Peyer's patch (tissue), 4 donors: ENCODE results near the gene RAB7B.

Experiments
- CTCF ChIP-seq, 6 experiments: fragments of 450-650 bp in 4 of 6; fragments of 200-600 bp in 2 of 6; sonication (generic) in 1 of 6; IDR thresholded peaks; one replicate each; pipeline ENCODE4 v1.5.1; 2017 to 2019; ENCODE audit warnings: antibody characterized with exemption in 6 of 6, mild to moderate bottlenecking in 3 of 6, moderate library complexity in 1 of 6
- POLR2A ChIP-seq, 2 donors: fragments of 450-650 bp; IDR thresholded peaks; one replicate each; pipeline ENCODE4 v1.5.1; 2017; ENCODE audit warnings: antibody characterized with exemption in 2 of 2, mild to moderate bottlenecking in 2 of 2, moderate library complexity in 2 of 2

DNA sequence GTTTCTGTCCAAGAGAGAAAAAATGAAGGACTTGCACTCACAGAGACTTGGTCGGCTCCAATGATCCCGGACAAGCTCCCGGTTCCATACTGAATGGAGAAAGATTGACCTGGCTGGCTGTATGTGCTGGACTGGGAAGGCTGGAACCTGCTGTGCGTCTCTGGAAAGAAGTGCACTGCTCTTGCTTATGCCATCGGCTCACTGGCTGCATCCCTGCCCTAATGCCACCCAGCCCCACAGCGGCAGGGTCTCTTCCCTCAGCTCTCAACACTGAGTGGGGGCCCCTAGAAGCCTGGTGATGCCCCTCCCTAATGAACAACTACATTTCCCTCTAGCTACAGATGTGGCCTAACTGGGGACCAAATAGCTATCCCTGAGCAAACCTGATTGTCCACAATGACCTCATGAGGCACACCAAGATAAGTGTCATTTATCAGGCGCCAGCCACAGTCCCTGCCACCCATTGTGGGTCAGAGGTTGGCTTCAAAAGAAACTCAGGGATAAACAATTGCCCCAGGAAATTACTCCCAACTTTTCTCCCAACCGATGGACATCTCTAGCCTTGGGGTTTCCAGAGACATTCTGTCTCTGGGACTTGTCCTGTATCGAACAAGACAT is 17.9 kb upstream of the RAB7B start:
- no peak for TF ChIP-seq CTCF (IDR thresholded peaks at IDR 0.05)
- TF ChIP-seq POLR2A (IDR thresholded peaks at IDR 0.05) = no peak
